ENCODE data around the gene PMS1.
"Not testable (repeated sequence)": the region's sequence is repeated elsewhere in the genome, so short reads cannot be mapped to it uniquely, and the experiment has no call there.

Gene PMS1

DNA sequence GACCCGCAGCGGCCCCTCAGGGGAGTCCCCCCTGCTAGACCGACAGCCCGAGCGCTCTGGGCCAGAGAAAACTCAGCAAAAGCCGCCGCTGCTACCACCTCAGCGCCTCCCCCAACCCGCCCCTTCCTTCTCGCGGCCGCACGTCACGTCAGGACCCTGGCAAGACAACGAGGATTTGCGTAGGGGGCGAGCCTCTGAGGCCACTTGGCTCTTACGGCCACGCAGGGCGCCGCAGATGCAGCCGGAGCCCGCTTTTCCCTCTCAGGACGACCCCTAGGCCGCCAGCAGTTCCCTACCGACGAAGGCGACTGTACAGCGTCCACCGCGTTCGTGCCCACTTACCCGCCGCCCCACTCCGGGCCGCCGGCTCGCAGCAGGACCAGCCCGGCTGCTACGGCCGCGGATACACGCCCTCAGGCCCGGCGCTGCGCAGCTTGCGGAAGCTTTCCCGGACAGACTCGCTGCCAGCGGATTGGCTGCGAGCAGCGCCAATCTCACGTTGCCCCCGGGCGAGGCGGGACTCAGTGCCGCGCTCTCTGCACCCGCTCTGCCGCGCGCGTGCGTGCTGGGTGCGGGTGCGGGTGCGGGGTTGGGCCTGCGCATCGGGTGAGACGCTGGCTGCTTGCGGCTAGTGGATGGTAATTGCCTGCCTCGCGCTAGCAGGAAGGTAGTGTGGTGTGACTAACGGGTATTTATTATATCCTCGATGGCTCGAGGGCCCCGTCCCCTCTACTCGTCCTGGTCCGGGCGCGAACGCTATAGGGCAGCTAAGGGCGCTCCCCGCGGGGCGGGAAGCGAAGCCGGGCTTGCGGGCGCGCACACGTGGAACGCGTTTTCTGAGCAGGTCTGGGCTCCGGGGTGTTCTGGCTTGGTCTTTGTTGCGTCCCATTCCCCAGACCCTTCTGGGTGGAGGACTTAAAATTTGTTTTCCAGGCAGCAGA is at the start of gene PMS1, which contains the start of gene ORMDL1:
Gene PMS1, plus strand, starts transcription at position 524 of the 941 bp plus-strand sequence. CDS start 7,360 bp downstream, outside the sequence.
Gene ORMDL1, minus strand, starts transcription at position 413 of the 941 bp plus-strand sequence. CDS start 1,744 bp downstream, outside the sequence.
- peak; percentile 92 for DNase-seq (ENCODE audit: low read depth)

- DNase-seq (ENCODE audit: low read depth), result no peak
Measured at GRCh38 chr2:189751080-189751658, 33.1 kb upstream of the PMS1 start.

DNA sequence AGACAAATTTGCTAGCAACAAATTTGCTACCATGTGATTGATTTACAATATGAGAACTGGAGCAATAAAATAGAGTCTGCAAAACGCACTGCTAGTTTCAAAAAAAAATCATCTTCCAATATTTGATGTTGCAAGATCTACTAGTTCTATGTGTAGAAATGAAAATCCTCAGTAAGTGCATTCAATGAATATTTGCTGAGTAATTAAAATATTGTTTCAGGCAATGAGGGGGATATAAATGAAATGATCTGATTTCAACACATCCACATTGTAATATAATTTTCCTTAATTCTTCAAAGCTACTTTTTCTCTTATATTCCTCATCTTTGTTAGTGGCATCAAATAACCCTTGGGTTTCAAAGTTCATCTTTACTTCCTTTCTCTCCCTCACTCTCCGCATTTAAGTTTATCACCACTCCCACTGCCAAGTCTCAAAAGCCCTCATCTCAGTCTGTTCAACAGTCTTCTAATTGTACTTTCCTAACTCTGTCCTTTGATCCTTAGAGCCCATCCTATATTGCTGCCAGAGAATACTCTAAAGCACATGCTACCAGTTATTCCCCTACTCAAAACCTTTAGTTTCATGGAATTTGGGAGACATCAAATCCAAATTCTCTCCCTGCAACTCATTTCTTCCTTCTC is 27.8 kb upstream of the PMS1 start:
- DNase-seq (ENCODE audit: low read depth), result no peak

- DNase-seq (ENCODE audit: low read depth), result not testable (repeated sequence)
Measured at GRCh38 chr2:189760154-189760553, 24.1 kb upstream of the PMS1 start.

- no peak for DNase-seq (ENCODE audit: low read depth)
Measured at GRCh38 chr2:189762229-189762550, 22.1 kb upstream of the PMS1 start.

DNA sequence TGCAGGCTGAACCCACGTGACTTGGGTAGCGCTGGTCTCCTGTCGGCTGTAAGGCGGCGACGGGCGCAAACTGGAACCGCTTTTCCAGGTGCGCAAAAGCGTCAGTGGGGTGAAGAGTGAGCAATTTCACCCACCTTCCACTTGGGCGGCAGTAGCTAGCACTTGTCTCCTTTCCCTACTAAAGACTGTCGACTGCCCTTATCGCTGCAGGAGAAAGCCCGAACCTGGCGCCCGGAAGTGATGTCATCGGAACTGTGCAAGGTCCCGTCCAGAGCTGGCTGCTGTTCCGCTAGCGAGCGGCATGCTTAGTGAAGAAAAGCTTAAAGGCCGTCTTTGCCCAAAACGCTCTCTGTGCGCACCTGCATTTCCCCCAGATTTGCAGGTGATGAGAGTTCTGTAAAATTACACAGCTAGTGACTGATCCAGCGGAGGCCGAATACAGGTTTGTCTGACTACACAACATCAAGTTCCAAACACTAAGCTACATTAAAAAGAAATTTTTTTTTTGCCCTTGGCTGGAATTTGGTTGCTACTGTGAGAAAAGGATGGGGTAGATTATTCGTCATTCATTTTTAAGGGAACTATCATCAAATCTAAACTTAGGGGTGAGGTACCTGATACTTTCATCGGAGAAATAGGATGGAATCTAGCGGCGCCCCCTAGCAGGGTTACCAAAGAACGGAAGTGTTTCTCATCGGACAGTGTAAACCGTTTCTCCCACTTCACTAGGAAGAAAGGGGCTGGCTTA is 21.5 kb upstream of the PMS1 start, which contains the start of gene OSGEPL1:
Gene OSGEPL1, minus strand, starts transcription at position 242 of the 748 bp plus-strand sequence. CDS start 1,152 bp downstream, outside the sequence.
- DNase-seq (ENCODE audit: low read depth), result peak; percentile 81

GRCh38 chr2:189763908-189764661 is 20.2 kb upstream of the PMS1 start:
- no peak for DNase-seq (ENCODE audit: low read depth)

- no peak for DNase-seq (ENCODE audit: low read depth)
Measured at GRCh38 chr2:189770590-189771322, 13.5 kb upstream of the PMS1 start.

- DNase-seq (ENCODE audit: low read depth), result no peak
Measured at GRCh38 chr2:189772212-189772611, 12.0 kb upstream of the PMS1 start.

- no peak for DNase-seq (ENCODE audit: low read depth)
Measured at GRCh38 chr2:189782221-189782671, 2.0 kb upstream of the PMS1 start.

- DNase-seq (ENCODE audit: low read depth), result no peak
Measured at GRCh38 chr2:189783451-189783926, 761 bp upstream of the PMS1 start.

GRCh38 chr2:189791338-189792042 is 7.2 kb downstream of the PMS1 start:
- DNase-seq (ENCODE audit: low read depth), result no peak

- DNase-seq (ENCODE audit: low read depth), result no peak
Measured at GRCh38 chr2:189794310-189794709, 10.1 kb downstream of the PMS1 start.

GRCh38 chr2:189797902-189798301 is 13.7 kb downstream of the PMS1 start:
- DNase-seq (ENCODE audit: low read depth), result no peak

- DNase-seq (ENCODE audit: low read depth), result no peak
Measured at GRCh38 chr2:189798312-189799029, 14.2 kb downstream of the PMS1 start.

DNA sequence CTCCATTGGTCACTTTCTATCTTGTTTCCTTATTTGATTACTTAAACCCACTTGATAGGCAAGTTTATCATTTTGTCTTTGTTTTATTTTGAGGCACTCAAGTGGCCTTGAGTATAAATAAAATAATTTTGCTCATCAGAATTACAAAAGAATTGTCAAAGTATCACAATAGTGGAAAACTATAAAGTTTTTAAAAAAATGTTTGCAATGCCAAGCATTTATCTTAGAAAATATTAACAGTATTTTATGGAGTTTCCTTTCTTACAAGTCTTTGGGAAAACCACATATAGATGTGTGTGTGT is 14.7 kb downstream of the PMS1 start:
- no peak for DNase-seq (ENCODE audit: low read depth)

DNA sequence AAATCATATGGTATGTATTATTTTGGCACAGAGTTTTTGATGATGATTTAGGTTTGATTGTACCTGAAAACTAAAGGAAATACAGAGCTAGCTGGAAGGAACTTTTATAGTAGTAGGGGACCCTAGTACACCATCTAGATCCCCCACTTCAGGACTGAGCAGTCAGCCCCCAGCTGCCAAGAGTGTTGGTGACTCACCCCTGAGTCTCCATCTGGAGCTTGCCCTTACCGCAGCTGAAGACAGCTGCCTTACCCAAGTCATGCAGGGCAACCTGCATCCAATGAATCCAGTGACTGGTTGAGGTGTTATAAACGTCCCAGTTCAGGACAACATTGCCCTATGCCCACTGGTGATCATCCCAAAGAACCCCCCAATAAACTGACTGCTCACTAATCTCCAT is 15.3 kb downstream of the PMS1 start:
- DNase-seq (ENCODE audit: low read depth), result no peak

DNA sequence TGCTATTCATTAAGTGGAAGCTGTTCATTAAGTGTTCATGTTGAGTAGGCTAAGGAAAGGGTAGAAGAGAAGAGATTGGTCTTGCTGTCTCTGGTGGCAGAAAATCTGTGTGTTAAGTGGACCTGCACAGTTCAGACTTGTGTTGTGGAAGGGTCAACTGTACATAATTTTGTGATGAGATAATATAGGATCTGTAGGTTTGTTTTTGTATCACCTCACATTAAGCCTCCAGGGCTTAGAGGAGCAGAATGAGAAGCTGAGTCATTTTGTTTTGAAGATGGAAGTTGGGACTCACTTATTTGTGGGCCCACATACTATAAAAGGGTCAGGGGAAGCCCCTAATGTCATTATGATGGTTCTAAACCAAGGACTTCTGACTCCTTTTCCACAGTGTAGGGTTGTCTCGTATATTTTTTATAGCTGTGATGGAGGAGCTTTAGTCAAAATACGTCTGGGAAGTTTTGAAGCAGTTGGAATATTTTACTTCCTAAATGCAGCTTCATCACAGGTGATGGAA is 18.2 kb downstream of the PMS1 start:
- DNase-seq (ENCODE audit: low read depth), result no peak

DNA sequence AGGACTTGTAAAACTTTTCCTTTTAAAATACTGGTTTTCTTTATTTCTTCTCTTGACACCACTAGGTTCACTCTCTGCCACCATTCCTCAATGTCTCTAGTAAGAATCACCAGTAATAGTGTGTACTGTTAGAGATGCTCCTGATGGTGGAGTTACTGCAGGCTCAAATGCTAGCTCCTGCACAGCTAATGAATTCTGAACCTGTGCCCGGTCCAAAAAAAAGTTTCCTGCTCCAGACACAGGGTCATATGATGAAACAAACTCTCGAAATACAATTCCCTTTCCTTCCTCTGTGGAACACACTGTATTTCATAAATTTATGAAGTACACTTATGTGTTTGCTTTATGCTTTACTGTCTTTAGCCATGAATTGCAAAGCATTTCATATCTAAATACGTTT is 19.2 kb downstream of the PMS1 start:
- no peak for DNase-seq (ENCODE audit: low read depth)
